HepG2 (cell line): ENCODE data around the gene SUSD3. TPM values are rescaled to one million over a fixed set of nuclear protein-coding genes. Genes with fewer than 3 reads are reported as not detected.

Experiments used
- CBFB ChIP-seq: sonication (generic); formaldehyde crosslinking; IDR thresholded peaks from 2 replicates; pipeline ENCODE4 v1.4.0; 2020; ENCODE audit warnings: missing genetic modification reagents
- HOXA9 ChIP-seq: sonication (generic); formaldehyde crosslinking; IDR thresholded peaks from 2 replicates; pipeline ENCODE4 v1.8.1; 2022; ENCODE audit warnings: missing genetic modification reagents, mild to moderate bottlenecking, moderate library complexity, borderline replicate concordance
- IRF1 ChIP-seq: sonication (generic); formaldehyde crosslinking; IDR thresholded peaks from 2 replicates; pipeline ENCODE4 v1.4.0; 2020; ENCODE audit warnings: low read depth, mild to moderate bottlenecking, missing genetic modification reagents
- MZF1 ChIP-seq: sonication (generic); formaldehyde crosslinking; IDR thresholded peaks from 2 replicates; pipeline ENCODE4 v1.8.1; 2023; ENCODE audit warnings: mild to moderate bottlenecking, missing genetic modification reagents, borderline replicate concordance
- SATB2 ChIP-seq: sonication (generic); formaldehyde crosslinking; IDR thresholded peaks from 2 replicates; pipeline ENCODE4 v1.5.0; 2020; ENCODE audit warnings: missing genetic modification reagents
- SETDB1 ChIP-seq: sonication (generic); formaldehyde crosslinking; IDR thresholded peaks from 2 replicates; pipeline ENCODE4 v1.5.1; 2020; ENCODE audit warnings: missing genetic modification reagents, mild to moderate bottlenecking, borderline replicate concordance
- ZBTB4 ChIP-seq: sonication (generic); formaldehyde crosslinking; IDR thresholded peaks from 2 replicates; pipeline ENCODE4 v1.4.0; 2020; ENCODE audit warnings: missing genetic modification reagents, mild to moderate bottlenecking, borderline replicate concordance
- ZBTB43 ChIP-seq: sonication (generic); formaldehyde crosslinking; conservative IDR thresholded peaks from 2 replicates; pipeline ENCODE4 v1.4.0; 2020; ENCODE audit warnings: missing genetic modification reagents
- ZMAT3 ChIP-seq: sonication (generic); formaldehyde crosslinking; conservative IDR thresholded peaks from 2 replicates; pipeline ENCODE4 v1.7.0; 2021; ENCODE audit warnings: missing genetic modification reagents
- ZNF20 ChIP-seq: sonication (generic); formaldehyde crosslinking; IDR thresholded peaks from 2 replicates; pipeline ENCODE4 v1.4.0; 2020; ENCODE audit warnings: mild to moderate bottlenecking, moderate library complexity, missing genetic modification reagents
- ZNF282 ChIP-seq: fragments of 450-650 bp; IDR thresholded peaks from 2 replicates; pipeline ENCODE4 v1.6.1; 2018; ENCODE audit not compliant: partially characterized antibody
- ZNF558 ChIP-seq: sonication (generic); formaldehyde crosslinking; IDR thresholded peaks from 2 replicates; pipeline ENCODE4 v1.9.0; 2022; ENCODE audit warnings: mild to moderate bottlenecking, missing genetic modification reagents, borderline replicate concordance
- ZNF563 ChIP-seq: sonication (generic); formaldehyde crosslinking; IDR thresholded peaks from 2 replicates; pipeline ENCODE4 v1.8.0; 2022; ENCODE audit warnings: mild to moderate bottlenecking, moderate library complexity, missing genetic modification reagents
- ZNF746 ChIP-seq: sonication (generic); formaldehyde crosslinking; IDR thresholded peaks from 2 replicates; pipeline ENCODE4 v1.8.0; 2022; ENCODE audit warnings: mild to moderate bottlenecking, missing genetic modification reagents
- ZNF782 ChIP-seq: sonication (generic); formaldehyde crosslinking; IDR thresholded peaks from 2 replicates; pipeline ENCODE4 v1.4.0; 2020; ENCODE audit warnings: missing genetic modification reagents, mild to moderate bottlenecking, borderline replicate concordance
- ZNF878 ChIP-seq: sonication (generic); formaldehyde crosslinking; IDR thresholded peaks from 2 replicates; pipeline ENCODE4 v1.8.1; 2023; ENCODE audit warnings: mild to moderate bottlenecking, missing genetic modification reagents, moderate library complexity
- polyA plus RNA-seq, 8 experiments: library from polyadenylated mRNA; depleted of rRNA in 3 of 8; stranded (reverse) in 7 of 8; unstranded in 1 of 8; fragments of >200 nt; fragmentation: Illumina TruSeq in 4 of 8; extraction: Trizol in 4 of 8; gene quantifications; 2 replicates each; pipeline versions ENCODE4 v1.2.1 to v1.2.3, GENCODE V29; 2011 to 2016; ENCODE audit warnings: low read depth in 4 of 8, missing spikeins in 1 of 8, mixed read lengths in 1 of 8; ENCODE audit not compliant: insufficient read depth in 1 of 8
- total RNA-seq, 5 experiments: library from RNA; depleted of rRNA; stranded (reverse); fragments of >200 nt; fragmentation: Illumina TruSeq; extraction: Trizol; gene quantifications; 2 replicates each; pipeline ENCODE4 v1.2.3, GENCODE V29; 2016; ENCODE audit warnings: low read depth in 1 of 5
- TF ChIP-seq, protein P1 (sequence below): sonication (generic); formaldehyde crosslinking; conservative IDR thresholded peaks from 2 replicates; pipeline ENCODE4 v1.4.0; 2020; ENCODE audit warnings: missing genetic modification reagents
- TF ChIP-seq, protein P2 (sequence below): sonication (generic); formaldehyde crosslinking; IDR thresholded peaks from 2 replicates; pipeline ENCODE4 v1.4.0; 2020; ENCODE audit warnings: missing genetic modification reagents

SUSD3 gene
- total and polyA plus RNA-seq, 2 of the 13 experiments (the other 11 are each of a cell fraction or from before 2014, with no cell fraction given), result 7.0 to 9.1 TPM

DNA sequence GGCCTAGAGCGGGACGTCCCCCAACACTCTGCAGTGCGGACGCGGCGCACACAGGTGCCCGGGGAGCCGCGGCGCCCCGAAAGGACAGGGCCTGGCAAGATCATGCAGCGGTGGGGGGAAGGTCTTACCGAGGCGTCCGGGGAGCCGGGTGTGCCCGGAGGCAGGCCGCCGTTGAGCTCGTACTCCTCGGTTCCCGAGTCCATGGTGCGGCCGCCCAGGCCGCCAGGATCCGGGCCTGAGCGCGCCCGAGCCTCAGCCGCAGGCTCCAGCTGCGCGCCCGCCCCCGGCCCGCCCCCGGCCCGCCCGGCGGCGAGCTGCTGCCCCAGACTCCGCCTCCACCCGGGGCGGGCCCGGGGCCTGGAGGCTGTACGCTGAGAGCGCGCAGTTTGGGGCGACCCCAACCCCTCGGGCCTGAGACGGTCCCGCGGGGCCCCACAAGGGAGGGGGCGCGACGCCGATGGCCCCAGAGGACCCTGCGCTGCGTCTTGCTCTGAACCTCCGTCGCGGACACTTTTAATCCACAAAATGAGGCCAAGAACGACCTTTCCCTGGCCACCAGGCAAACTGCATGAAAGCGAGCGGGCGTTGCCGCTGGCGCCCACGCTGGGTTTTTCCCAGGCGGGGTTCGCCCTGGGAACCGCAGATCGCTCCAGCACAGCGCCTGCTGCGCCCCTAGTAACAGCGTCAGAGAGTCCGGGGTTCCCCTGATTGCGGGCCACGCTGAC, 75.7 kb downstream of the SUSD3 start, which contains the start of gene NINJ1 (continued):
- TF ChIP-seq ZBTB4 (0 out of 2 replicates have a peak, but pooled peaks have one; percentile 1), MZF1 (CRISPR knock-in tag) (no peak), CBFB (CRISPR knock-in tag) (no peak), ZNF782 (CRISPR knock-in tag) (no peak), ZNF282 (no peak), SETDB1 (no peak), ZNF20 (CRISPR knock-in tag) (no peak), ZMAT3 (CRISPR knock-in tag) (no peak), ZNF878 (CRISPR knock-in tag) (peak; percentile 88), ZNF558 (CRISPR knock-in tag) (no peak), ZBTB43 (no peak), ZNF563 (CRISPR knock-in tag) (no peak), HOXA9 (CRISPR knock-in tag) (no peak), IRF1 (CRISPR knock-in tag) (no peak), ZNF746 (CRISPR knock-in tag) (no peak), SATB2 (CRISPR knock-in tag) (no peak)
- TF ChIP-seq, protein P1, sequence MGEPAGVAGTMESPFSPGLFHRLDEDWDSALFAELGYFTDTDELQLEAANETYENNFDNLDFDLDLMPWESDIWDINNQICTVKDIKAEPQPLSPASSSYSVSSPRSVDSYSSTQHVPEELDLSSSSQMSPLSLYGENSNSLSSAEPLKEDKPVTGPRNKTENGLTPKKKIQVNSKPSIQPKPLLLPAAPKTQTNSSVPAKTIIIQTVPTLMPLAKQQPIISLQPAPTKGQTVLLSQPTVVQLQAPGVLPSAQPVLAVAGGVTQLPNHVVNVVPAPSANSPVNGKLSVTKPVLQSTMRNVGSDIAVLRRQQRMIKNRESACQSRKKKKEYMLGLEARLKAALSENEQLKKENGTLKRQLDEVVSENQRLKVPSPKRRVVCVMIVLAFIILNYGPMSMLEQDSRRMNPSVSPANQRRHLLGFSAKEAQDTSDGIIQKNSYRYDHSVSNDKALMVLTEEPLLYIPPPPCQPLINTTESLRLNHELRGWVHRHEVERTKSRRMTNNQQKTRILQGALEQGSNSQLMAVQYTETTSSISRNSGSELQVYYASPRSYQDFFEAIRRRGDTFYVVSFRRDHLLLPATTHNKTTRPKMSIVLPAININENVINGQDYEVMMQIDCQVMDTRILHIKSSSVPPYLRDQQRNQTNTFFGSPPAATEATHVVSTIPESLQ (CRISPR knock-in tag), result no peak
- TF ChIP-seq, protein P2, sequence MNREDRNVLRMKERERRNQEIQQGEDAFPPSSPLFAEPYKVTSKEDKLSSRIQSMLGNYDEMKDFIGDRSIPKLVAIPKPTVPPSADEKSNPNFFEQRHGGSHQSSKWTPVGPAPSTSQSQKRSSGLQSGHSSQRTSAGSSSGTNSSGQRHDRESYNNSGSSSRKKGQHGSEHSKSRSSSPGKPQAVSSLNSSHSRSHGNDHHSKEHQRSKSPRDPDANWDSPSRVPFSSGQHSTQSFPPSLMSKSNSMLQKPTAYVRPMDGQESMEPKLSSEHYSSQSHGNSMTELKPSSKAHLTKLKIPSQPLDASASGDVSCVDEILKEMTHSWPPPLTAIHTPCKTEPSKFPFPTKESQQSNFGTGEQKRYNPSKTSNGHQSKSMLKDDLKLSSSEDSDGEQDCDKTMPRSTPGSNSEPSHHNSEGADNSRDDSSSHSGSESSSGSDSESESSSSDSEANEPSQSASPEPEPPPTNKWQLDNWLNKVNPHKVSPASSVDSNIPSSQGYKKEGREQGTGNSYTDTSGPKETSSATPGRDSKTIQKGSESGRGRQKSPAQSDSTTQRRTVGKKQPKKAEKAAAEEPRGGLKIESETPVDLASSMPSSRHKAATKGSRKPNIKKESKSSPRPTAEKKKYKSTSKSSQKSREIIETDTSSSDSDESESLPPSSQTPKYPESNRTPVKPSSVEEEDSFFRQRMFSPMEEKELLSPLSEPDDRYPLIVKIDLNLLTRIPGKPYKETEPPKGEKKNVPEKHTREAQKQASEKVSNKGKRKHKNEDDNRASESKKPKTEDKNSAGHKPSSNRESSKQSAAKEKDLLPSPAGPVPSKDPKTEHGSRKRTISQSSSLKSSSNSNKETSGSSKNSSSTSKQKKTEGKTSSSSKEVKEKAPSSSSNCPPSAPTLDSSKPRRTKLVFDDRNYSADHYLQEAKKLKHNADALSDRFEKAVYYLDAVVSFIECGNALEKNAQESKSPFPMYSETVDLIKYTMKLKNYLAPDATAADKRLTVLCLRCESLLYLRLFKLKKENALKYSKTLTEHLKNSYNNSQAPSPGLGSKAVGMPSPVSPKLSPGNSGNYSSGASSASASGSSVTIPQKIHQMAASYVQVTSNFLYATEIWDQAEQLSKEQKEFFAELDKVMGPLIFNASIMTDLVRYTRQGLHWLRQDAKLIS, result no peak
